LoVo (cell line): ENCODE results near the gene RAB40C.
"Not testable (repeated sequence)": the region's sequence is repeated elsewhere in the genome, so short reads cannot be mapped to it uniquely, and the experiment has no call there.

Experiments
- DNase-seq: peaks from one replicate; pipeline ENCODE4 v3.0.0-alpha.2; 2016; ENCODE audit warnings: low spot score

Gene RAB40C

DNA sequence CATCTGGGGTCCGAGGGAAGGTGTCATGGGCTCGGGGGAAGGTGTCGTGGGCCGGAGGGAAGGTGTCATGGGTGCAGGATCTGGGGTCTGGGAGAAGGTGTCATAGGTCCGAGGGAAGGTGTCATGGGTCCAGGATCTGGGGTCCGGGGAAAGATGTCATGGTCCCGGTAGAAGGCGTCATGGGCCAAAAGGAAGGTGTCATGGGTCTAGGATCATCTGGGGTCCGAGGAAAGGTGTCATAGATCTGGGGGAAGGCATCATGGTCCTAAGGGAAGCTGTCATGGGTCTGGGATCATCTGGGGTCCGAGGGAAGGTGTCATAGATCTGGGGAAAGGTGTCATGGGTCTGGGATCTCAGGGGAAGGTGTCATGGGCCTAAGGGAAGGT is 942 bp downstream of the RAB40C start:
- DNase-seq, result no peak

DNA sequence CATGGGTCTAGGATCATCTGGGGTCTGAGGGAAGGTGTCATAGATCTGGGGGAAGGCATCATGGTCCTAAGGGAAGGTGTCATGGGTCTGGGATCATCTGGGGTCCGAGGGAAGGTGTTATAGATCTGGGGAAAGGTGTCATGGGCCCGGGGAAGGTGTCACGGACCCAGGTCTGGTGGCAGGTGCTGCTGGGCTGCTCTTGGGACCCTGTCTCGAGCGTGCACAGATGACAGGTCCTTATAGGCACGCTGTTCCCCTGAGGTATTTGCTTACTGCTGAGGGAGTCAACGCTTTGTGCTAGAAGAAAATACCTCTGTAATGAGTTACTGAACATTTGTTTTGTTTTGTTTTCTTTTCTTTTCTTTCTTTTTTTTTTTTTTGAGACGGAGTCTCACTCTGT is 1.4 kb downstream of the RAB40C start:
- DNase-seq, result no peak

DNA sequence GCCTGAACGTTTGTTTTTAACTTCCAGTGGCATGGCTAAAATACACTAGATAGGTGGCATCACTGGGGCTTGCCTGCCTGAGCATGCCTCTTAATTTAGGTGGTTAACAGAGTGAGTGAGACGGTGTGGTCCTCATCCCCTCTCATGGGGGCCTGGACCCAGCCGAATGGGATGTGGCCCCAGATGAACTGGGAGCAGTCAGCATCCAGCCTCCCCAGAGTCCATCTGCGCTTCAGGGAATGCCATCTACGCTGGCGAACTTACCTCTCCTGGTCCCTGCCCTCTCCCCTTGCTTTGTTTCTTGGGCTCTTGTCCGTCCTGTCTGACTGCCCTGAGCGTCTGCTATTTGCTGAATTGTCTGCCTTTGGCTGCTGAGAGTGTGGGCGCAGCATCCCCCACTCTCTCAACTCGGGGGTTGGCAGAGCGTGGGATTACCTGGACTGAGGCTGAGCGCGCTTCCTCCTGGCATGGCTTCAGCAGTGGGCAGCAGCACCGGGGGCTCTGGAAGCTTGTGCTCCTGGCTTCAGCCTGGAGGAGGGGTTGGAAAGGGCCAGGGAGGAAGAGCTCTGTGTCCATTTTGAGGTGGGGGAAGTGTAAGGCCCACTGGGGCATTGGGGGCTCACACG is 2.1 kb downstream of the RAB40C start:
- no peak for DNase-seq

DNA sequence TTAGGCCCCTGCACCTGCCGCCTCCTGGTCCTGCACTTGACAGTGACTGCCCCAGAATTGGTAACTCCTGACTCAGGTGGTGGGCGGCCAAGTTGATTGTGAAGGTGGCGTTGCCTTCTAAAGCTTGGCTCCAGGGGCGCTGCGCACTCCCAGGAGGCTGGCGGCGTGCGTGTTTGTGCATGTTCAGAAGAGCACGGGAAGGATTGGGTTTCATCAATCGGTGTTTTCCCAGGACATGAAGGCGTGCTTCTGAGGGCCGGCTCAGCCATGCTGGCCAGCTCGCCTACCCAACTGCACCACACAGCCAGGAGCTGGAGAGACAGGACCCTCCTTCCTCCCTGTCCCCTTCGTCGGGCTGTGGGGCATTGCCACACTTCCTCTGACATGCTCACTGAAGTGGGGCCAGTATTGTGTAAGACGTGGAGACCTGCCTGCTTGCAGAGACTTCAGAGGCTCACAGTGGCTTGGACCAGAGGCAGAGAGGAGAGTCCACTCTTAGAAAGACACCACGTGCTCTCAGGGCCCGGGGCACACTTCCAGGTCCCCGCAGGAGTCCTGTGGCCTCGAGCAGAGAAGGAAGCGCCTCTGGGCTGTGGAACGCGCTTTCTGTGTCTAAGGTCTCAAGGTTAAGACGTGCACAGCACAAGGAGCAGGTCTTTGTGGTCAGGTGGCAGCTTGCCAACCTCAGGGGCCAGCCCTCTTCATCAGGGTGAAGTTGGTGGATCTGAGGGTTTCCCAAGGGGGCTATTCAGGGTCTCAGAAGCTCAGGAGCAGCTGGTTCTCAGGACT is 2.8 kb downstream of the RAB40C start:
- peak; percentile 53 for DNase-seq

DNA sequence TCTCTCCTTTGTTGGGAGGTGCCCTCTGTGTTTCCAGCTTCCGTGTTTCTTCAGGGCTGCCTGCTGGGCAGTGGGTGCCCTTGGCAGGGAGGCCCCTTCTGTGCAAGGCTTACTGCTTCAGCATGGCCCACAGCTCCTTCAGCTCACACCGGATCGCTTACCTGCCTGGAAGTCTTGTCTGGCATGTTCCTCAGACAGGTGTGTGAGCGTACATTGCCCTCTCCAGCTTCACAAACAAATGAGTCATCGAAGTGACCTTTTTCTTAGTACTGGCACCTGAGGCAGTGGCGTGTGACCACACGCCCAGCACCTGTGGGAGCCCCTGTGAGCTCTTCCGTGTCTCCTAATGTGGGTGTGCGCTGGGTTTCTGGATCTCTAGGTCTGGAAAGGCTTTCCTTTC is 3.5 kb downstream of the RAB40C start:
- DNase-seq, result peak; percentile 84

DNA sequence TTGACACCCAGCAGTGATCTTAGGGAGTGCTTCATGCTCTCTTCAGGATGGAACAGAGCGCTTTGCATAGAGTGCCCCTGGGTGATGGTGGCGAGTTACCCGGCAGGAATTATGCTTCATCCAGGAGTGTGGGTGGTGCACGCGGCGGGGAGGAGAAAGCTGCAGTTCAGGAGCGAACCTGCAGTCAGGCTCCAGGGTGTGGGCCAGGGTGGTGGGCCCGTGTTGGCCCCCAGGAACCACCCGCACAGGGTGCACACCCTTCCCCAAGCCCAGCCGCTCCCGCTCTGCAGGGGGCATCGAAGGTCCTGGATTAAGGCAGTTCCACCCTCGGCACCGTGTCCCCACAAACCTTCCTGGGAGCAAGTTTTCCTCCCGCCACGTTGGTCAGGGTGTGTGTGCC is 3.9 kb downstream of the RAB40C start:
- DNase-seq, result no peak

DNA sequence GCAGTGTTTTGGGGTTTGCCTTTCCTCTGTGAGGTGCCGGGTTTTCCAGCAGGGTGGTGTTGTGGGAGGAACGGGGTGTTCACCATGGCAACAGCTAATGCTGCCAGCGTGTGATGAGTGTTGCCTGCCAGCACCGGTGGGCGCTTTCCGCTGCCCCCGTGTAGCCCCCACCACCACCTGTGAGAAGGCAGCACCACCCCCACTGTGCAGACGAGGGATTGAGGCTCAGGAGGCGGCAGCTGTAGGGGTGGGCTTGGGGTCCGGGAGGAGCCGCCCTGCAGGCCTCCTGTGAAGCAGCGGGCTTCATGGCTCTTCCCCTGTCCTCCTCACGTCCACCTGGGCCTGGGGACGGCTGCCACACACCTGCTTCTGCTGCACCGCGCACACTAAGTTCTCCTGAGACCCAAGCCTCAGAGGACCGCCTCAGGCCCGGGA is 5.2 kb downstream of the RAB40C start:
- DNase-seq, result no peak

DNA sequence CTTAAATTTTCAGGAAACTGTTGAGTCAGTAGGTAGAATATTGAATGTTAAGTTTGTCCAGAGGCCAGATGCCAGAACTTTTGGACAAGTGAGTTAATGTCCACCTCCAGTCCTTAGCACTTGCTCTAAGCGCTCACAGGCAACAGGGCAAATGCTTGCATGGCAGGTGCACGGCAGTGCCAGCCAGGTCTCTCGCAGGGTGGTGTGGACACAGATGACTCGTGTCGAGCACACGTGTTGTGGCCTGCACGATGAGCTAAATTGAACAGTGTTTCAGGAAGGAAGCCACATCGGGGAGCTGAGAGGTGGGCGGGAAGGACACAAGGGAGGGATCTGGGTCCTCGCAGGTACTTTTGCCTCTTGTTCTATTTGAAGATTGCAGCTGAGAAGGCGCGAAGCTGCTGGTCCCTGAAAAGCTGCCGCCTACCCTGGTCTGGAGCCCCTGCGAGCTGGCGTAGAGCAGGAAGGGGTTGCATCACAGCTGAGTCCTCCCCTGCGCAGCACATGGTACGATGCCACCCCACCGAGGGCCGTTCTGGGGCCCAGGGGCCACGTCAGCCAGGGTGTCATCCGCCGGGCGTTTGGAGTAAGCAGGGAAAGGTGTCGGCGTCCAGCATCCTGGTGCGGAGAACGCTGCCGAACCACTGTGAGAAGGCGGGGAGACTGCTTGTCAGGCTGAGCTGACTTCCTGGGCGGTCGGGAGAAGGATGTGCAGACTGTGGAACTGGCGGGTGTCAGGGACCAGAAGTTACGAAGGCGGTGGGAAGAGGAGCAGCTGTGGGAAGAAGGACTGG is 6.3 kb downstream of the RAB40C start:
- DNase-seq, result no peak

DNA sequence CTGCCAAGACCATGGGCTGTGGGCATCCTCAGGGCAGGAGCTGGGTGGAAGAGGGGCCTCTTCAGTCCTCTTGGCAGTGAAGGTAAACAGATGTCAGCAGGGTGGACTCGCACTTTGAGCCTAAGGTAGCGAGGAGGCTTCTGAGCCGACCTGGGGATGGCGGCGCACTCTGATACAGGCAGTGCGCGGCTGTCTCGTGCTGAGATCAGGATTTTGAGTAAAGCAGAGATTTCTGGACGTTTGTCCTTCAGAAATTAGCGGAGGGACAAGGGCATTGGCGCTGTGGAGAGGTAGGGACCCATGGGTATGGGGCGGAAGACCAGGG is 6.8 kb downstream of the RAB40C start:
- no peak for DNase-seq

DNA sequence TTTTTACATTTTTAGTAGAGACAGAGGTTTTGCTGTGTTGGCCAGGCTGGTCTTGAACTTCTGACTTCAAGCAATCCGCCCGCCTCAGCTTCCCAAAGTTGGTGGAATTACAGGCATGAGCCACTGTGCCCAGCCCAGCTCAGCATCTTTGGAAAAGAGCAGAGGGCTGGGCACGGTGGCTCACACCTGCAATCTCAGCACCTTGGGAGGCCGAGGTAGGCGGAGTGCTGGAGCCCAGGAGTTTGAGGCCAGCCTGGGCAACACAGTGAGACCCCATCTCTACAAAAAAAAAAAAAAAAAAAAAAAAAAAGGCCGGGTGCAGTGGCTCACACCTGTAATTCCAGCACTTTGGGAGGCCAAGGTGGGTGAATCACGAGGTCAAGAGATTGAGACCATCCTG is 7.8 kb downstream of the RAB40C start:
- DNase-seq, result not testable (repeated sequence)

DNA sequence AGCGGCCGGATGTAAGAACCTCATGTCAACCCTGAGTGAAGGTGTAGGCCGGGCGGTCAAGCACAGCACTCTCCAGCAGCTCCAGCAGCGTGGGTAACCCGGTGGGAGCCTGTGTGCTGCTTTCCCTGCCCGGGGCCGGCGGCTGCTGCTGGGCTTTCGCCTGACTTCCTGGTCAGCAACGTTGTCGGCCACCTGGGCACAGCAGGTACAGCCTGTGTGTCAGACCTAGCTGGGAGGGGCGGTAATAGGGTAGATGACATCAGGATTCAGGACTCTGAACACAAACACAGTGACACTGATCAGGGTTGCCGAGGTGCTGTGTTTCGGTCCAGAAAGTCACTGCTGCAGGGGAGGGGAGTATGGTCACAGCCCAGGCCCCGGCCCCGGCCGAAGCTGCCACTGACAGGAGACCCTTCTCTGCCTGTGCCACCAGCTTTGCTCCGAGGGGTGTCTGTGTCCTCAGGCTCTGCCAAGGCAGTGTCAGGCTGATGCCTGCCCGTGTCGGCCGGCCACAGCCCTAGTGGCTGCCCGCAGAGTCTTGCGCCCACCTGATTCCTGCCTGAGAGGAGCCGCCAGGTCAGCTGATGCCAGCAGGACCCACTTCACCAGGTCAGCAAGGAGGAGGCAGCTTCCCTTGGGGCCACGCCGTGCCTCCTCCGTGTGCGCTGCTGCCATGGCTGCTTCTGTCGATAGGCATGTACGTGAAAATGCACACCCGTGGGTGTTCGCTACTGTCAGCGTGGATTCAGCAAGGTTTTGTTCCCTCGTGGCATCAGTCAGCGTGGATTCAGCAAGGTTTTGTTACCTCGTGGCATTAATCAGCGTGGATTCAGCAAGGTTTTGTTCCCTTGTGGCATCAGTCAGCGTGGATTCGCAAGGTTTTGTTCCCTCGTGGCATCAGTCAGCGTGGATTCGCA is 9.2 kb downstream of the RAB40C start:
- DNase-seq, result no peak

DNA sequence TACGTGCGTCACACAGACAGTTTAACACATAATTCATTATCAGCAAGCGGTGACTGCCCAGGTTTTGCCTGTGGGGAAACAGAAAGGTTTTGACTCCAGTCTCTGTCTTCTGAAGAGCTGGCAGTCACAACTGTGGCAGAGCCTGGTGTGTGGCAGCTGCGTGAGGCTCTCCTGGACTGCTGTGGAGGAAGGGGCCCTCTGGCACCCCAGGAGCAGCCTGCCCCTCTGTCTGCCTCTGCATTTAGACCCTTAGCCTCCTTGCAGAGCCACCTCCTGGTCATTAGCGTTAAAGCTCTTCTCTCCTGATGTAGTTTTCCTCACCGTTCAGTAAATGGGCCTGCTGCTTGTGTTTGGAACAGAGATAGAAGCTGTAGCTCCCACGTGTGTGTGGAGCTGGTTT is 10.9 kb downstream of the RAB40C start:
- no peak for DNase-seq

DNA sequence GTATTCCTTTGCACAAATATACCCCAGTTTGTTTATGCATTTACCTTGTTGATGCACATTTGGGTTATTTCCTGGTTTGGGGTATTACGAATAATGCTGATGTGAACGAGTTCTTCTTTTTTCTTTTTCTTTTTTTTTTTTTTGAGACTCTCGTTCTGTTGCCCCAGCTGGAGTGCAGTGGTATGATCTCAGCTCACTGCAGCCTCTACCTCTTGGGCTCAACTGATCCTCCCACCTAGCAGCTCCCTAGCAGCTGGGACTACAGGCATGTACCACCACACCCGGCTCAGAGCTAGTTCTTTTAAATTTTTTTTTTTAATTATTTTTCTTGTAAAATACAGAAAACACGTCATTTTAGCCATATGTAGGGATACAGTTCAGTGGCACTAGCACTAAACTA is 14.1 kb downstream of the RAB40C start:
- no peak for DNase-seq

DNA sequence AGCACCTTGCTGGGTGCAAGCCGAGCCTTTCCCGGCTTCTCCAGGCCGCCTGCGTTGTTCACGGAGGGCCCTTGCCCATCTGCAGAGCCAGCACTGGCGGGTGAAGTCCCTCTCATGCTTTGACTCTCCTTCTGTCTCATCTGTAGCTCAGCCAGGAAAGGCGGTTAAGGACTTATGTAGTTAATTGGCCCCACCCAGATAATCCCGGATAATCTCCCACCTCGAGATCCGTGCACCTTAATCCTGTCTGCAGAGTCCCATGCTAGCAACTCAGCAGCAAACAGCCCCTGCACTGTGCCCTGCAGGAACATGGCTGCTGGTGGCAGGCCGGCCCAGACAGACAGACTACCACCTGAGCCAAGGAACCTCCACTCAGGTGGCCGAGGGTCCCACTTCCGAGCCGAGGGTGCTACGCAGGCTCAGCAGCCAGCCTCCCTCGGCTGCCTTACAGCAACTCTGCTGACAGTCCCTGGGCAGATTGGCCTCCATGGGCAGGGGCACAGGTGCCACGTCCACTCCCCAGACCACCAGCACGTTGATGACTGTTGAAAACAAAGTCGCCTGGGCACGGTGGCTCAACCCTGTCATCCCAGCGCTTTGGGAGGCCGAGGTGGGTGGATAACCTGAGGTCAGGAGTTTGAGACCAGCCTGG is 16.9 kb downstream of the RAB40C start:
- no peak for DNase-seq

DNA sequence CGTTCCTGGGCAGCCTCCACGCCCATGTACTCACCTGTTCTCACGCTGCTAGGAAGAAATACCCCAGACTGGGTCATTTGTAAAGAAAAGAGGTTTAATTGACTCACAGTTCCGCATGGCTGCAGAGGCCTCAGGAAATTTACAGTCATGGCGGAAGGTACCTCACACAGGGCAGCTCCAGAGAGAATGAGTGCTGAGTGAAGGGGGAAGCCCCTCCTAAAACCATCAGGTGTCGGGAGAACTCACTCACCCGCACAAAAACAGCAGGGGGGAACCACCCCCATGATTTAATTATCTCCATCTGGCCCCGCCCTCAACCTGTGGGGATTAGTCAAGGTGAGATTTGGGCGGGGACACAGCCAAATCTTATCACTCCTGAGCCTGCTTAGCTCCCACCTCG is 18.2 kb downstream of the RAB40C start:
- DNase-seq, result no peak

DNA sequence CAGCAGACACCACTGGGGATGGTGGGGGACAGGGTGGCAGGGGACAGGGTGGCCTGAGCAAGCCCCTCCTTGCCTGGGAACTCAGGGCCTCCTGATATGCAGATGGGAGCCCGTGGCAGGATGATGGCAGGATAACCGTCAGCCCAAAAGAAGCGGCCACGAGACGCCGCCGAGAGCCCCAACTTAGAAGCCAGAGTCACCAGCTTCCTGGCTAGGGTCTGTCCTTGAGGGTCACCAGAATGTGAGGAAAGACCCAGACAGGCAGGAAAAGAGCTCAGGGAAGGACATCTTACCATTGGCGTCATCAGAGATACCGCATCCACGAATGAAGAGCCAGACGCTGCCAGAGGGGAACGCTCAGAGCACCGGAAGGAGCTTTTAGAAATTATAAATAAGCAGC is 19.4 kb downstream of the RAB40C start:
- DNase-seq, result no peak

DNA sequence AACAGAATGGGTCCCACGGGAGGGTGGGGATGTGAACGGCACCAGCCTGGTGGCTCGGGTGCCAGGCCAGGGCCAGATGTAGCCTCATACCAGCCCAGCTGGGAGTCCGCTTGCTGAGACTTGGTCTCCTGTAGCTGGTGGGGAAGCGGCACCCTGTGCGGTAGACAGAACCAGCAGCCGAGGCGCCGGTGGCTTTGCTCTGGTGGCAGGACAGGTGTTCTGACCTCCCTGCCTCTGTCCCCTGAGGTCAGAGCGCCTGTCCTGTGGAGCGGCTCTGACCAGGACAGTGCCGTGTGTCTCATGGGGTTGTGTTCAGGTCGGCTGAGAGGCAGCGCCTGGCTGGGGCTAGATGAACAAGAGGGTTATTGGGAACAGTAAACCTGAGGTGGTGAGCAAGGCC is 20.1 kb downstream of the RAB40C start:
- no peak for DNase-seq

DNA sequence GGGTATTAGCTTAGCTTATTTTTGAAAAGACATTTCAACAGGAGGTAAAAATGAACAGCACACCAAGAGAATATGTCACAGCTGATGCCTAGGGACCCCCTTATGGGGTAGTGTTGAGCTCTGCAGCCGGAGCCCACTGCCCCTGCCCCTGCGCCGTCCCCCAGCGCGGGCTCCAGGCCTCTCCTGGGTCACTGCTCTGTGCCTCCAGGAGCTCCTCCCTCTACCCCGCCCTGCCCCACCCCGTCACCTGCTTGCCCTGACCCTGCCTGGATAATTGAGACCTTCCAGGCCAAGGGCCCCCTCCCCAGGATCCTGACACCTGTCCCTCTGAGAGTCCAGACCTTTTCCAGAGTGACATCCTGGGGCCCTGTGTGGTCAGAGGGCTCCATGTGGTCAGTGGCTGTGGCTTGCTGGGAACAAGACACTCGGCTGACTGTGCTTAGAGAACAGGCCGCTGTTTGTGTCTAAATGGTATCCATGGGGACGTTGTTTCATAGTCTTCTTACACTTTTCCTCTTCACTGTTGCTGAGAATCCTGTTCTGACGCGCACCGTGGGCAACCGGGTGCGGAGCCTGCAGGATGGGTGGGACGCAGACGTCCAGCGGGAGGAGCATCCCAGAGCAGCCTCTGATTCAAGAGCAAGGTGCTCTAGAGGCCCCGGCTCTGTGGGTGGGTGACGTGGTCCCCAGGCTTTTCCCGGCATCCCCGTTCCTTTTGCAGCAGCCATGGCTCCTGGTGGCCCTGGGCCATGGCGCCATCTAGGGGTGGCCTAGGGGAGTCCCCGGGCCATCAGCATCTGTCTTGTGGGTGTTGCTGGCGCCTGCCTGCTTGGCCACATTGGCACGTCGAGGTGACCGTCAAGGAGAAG is 20.9 kb downstream of the RAB40C start:
- no peak for DNase-seq

DNA sequence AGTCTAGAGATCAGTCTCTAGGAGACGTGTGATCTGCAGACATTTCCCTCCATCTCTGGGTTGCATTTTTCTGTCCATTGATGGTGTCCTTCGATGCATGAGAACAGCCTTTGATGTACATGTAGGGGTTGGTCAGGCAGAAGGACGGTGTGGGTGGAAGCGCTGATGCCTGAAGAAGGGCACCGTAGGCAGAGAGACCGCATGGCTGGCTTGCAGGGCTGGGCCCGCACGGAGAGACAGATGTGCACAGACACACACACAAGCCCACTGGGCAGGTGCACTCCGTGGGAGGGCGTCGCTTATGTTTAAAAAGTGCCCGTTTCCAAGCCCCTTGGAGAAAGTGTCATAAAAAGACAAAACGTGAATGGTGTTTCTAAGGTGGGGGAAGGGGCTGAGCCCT is 25.3 kb downstream of the RAB40C start:
- no peak for DNase-seq

DNA sequence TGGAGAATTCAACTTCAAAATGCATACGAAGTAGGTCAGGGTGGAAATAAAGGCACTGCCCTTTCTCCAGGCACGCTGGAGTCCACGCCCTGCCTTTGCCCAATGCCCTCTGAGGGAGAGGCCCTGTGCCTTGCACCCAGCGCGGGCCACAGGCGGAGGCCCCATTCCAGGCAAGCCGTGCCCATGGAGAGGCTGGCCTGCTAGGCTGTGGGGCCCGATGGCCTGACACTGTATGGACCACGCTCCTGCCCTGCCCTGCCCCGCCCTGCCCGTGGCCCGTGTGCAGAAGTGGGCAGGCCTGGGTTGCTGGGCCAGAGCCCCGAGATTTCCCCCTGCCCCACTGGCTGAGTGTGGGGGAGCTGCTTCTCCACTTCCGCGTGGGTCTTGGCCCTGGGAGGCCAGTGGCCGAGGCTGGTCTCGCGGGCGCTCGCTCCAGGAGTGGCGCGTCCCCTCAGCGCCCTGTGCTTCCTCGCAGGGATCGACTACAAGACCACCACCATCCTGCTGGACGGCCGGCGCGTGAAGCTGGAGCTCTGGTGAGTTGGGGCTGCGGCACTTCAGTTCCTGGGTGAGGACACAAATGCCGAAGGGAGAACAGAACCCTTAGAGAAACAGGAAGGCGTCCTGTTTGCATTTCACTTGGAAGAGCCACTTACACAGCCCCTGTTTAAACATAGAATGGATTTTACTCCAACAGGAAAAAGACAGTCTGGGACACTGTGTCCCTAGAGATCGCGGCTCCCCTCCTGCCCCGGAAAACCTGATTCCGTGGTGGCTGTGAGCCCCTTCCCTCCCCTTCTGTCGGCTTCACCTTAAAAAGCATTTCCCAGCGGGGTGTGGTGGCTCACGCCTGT is 27.1 kb downstream of the RAB40C start:
- DNase-seq, result no peak
